Stimulated activated CD8-positive, alpha-beta memory T cell treated with anti-CD3 and anti-CD28 coated beads, Interleukin-7, amount 100 ng/mL, for 24 hours (primary cell): Measurements from ENCODE around the gene SLC22A1.

Source experiments
- DNase-seq: peaks from one replicate; pipeline ENCODE4 v3.0.0-alpha.2; 2020; ENCODE audit warnings: low read depth

Gene SLC22A1

DNA sequence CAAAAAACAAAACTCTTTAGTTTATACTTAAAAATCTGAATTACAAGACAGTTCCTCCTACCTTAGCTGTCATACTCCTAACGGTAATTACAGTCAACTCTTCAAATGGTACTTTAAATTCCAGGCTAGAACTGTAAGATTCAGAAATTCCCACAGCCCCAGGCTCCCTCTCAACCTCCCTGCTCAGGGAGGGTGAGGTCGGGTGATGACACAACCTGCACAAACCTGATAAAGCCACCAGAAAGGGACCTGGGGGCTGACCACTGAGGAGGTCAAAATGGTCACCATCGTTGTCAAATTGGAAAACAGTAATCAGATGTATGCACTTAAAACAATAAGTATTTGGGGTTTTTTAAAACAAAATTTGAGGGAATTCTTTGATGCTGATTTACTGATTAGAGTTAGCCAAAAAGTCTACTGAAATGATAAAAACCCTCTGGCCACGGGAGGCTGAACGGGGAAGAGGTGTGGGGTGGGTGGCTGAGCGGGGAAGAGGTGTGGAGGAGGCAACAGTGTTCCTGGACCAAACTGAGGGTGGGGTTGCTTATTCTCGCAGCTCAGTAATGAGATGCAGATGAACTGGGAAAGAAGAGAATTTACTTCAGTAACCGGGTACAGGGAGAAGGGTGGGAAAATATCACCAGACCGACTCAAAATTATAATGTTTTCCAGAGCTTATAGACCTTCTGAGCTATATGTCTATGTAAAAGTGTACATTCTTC is 52.4 kb downstream of the SLC22A1 start:
- no peak for DNase-seq

- no peak for DNase-seq
Observed at GRCh38 chr6:160174681-160175080, 53.1 kb downstream of the SLC22A1 start.

DNA sequence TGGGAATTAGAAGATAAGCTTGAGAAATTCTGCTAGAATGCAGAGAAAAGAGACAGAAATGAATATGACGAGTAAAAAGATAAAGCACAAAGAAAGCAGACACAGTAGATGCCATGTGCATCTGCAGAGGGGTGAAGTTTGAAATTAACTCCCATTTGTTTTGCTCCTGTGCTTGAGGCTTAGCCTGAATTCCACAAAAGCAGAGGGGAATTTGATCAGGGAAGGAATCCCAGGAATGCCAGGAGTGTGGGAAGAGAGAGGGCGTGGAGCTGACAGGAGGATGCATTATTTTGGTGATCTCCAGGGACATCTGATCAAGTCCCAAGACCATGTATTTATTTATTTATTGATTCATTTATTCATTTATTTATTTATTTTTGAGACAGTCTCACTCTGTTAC is 55.6 kb downstream of the SLC22A1 start:
- DNase-seq, result no peak

DNA sequence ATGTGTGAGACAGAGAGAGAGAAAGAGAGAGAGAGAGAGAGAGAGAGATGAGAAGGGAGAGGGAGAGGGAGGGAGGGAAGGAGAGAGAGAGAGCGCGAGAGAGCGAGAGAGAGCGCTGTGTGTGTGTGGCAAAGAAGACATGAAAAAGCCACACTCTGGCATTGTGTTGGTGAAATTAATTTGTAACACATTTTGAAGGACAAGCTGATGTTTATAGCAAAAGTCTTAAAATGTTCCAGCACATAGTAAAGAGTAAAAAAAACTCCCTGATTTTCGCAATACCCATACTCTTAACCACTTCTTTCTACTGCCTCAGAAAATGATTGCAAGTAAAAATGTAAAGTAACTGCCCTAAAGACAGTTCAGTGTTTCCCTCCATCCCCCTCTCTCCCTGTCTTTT is 56.7 kb downstream of the SLC22A1 start:
- DNase-seq, result no peak

DNA sequence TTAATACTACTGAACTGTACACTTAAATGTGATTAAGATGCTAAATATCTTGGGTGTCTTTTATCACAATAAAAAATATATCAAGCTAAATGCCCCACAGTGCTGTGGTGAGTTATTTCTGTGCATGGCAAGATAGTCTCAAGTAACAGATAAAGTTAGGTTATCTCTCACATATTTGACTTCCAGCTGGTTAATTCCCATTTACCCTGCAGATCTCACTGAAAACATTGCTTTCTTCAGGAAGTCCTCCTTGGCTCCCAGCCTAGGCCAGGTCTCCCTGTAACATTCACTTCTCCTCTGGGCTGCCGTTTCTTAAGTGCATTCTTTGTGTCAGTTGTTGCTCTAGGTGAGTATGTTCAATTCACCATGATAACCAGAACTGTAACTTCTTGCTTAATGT is 59.1 kb downstream of the SLC22A1 start:
- no peak for DNase-seq

DNA sequence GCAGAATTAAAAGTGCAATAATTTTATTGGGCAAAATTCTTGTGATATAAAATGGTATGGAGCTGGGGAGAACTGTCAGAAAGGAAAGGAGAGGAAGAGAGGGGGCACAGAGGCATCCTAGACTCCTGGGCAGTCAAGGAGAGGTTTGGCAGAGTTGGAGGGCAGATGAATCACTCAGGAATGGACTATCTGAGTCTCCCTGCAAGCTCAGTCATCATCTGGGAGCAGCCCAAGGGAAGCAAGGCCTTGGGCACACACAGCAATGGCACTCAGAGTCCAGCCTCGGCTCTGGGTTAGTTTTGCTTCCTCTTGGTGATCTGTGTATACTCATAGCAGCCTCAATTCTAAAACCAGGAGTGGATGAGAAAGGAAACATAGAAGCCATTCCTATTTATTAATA is 67.2 kb downstream of the SLC22A1 start:
- no peak for DNase-seq

- DNase-seq, result no peak
Observed at GRCh38 chr6:160190081-160190480, 68.5 kb downstream of the SLC22A1 start.

- DNase-seq, result no peak
Observed at GRCh38 chr6:160190973-160191372, 69.4 kb downstream of the SLC22A1 start.

DNA sequence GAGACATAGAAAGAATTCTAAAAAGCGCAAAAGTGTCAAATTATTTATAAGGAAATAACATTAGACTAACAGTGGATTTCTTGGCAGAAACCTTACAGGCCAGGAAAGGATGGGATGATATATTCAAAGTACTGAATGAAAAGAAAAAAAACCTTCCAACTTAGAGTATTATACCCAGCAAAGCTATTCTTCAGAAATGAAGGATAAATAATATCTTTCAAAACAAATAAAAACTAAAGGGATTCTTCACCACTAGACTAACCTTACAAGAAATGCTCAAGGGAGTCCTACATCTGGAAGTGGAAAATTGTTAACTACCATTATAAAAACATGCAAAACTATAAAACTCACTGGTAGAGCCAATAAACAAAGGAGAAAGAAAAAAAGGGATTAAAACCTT is 71.2 kb downstream of the SLC22A1 start:
- no peak for DNase-seq

GRCh38 chr6:160194808-160195207 is 73.2 kb downstream of the SLC22A1 start:
- no peak for DNase-seq

GRCh38 chr6:160197662-160198061 is 76.0 kb downstream of the SLC22A1 start:
- DNase-seq, result no peak

- DNase-seq, result no peak
Observed at GRCh38 chr6:160198606-160199211, 77.1 kb downstream of the SLC22A1 start.

GRCh38 chr6:160201061-160201460 is 79.4 kb downstream of the SLC22A1 start:
- no peak for DNase-seq

DNA sequence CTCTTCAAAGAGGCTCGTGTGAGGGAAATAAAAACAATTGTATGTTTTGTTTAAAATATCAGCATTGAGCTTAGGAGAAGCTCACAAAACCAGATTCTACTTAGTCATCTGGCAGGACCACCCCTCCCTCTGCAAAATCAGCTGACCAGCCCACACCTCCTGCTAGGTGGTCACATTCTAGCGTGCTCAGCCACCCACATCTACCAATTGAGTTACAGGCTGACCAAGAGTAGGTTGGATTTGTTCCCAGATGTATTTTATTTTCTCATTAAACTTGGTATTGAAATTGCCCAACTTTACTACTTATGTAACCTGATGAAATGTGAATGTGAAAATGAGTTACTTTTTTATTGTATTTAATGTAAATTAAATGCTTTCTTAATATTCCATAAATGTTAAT is 80.8 kb downstream of the SLC22A1 start:
- DNase-seq, result no peak

- DNase-seq, result no peak
Observed at GRCh38 chr6:160203076-160203475, 81.5 kb downstream of the SLC22A1 start.

DNA sequence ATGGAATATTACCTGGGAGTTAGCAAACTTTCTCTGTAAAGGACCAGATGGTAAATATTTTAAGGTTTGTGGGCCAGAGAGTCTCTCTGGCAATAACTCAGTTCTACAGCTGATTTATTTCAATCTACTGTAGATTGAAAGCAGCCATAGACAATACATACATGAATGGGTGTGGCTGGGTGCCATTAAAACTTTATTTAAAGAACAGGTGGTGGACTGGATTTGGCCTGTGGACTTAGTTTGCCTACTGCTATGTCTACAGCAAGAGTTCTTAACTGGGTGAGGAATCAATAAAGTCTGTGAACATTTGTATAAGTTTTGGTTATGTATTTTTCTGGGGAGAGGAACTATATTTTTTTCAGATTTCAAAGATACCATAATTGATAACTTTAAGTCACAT is 81.9 kb downstream of the SLC22A1 start:
- no peak for DNase-seq

GRCh38 chr6:160203953-160204352 is 82.3 kb downstream of the SLC22A1 start:
- DNase-seq, result no peak

DNA sequence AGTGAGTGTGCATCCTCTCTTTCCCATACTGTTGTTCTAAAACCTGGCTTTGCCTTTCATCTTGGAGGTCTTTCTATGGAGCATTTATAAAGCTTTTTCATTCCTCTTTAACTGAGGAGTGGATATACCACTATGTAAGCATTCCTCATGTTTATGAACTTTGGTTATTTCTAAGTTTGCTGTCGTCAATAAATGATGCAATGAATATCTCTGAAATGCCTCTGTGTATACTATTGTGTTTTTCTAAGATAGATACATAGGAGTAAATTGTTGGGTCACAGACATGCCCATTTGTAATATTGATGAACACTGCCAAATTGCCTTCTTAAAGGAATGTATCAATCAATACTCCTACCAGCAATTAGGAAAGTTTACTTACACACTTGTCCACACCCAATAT is 83.1 kb downstream of the SLC22A1 start:
- no peak for DNase-seq

- DNase-seq, result no peak
Observed at GRCh38 chr6:160207618-160208017, 86.0 kb downstream of the SLC22A1 start.
